ENCODE measurements around the gene TMEM74B. TPM values are rescaled to one million over a fixed set of nuclear protein-coding genes. Genes with fewer than 3 reads are reported as not detected.

The TMEM74B gene
- total RNA-seq, 4 donors from 2014 or later: 0.71 to 2.1 (median 1.2) TPM

GRCh38 chr20:1165521-1165920 is 19.3 kb downstream of the TMEM74B start:
- Histone ChIP-seq H3K9me3 (no peaks in the 10 kb centered on the region), H3K36me3 (peaks cover 69 to 99% (median 90%) of the 10 kb centered on the region in 4 donors), H3K27me3 (no peaks in the 10 kb centered on the region), H3K4me1 (peaks cover 0 to 4% (median 0%) of the 10 kb centered on the region in 4 donors), H3K27ac (replicated peaks in 1 of 4) (no peak overlapping the region), H3K4me3 (no peak overlapping the region)
- DNase-seq (ENCODE audit: extremely low spot score): no peak
- intact Hi-C loops (cut with DNase I): no loop called here
- no peak for TF ChIP-seq CTCF (IDR thresholded peaks at IDR 0.05)
- TF ChIP-seq POLR2AphosphoS5 (IDR thresholded peaks at IDR 0.05): no peak
- TF ChIP-seq POLR2A (IDR thresholded peaks at IDR 0.05; ENCODE audit: low read depth): no peak
- TF ChIP-seq EP300 (IDR thresholded peaks at IDR 0.05): no peak
- WGBS: 80% methylated on average over 1 of the region's 1 CpG

- Histone ChIP-seq H3K4me3 (no peak overlapping the region), H3K9me3 (no peaks in the 10 kb centered on the region), H3K27ac (replicated peaks in 1 of 4) (no peak overlapping the region), H3K27me3 (no peaks in the 10 kb centered on the region), H3K4me1 (peaks cover 0 to 4% (median 0%) of the 10 kb centered on the region in 4 donors), H3K36me3 (peaks cover 72 to 99% (median 90%) of the 10 kb centered on the region in 4 donors)
- 91% methylated on average over 7 of the region's 7 CpGs for WGBS
- TF ChIP-seq CTCF (IDR thresholded peaks at IDR 0.05) (no peak), POLR2A (IDR thresholded peaks at IDR 0.05; ENCODE audit: low read depth) (no peak), EP300 (IDR thresholded peaks at IDR 0.05) (no peak), POLR2AphosphoS5 (IDR thresholded peaks at IDR 0.05) (no peak)
- DNase-seq (ENCODE audit: extremely low spot score): no peak
- intact Hi-C loops (cut with DNase I): no loop called here
Measured at GRCh38 chr20:1164871-1165270, 19.9 kb downstream of the TMEM74B start.

GRCh38 chr20:1163653-1164052 is 21.1 kb downstream of the TMEM74B start:
- WGBS: 92% methylated on average over 2 of the region's 2 CpGs
- H3K4me1 ChIP-seq: peaks cover 0 to 4% (median 0%) of the 10 kb centered on the region in 4 donors
- H3K27ac ChIP-seq (replicated peaks in 1 of 4): no peak overlapping the region
- H3K4me3 ChIP-seq: no peak overlapping the region
- intact Hi-C loops (cut with DNase I): no loop called here
- peaks cover 63 to 95% (median 87%) of the 10 kb centered on the region in 4 donors for H3K36me3 ChIP-seq
- TF ChIP-seq POLR2A (IDR thresholded peaks at IDR 0.05; ENCODE audit: low read depth) (no peak), CTCF (IDR thresholded peaks at IDR 0.05) (no peak), POLR2AphosphoS5 (IDR thresholded peaks at IDR 0.05) (no peak), EP300 (IDR thresholded peaks at IDR 0.05) (no peak)
- no peaks in the 10 kb centered on the region for H3K27me3 ChIP-seq
- DNase-seq (ENCODE audit: extremely low spot score): no peak
- H3K9me3 ChIP-seq: no peaks in the 10 kb centered on the region

- peaks cover 0 to 4% (median 0%) of the 10 kb centered on the region in 4 donors for H3K4me1 ChIP-seq
- TF ChIP-seq EP300 (IDR thresholded peaks at IDR 0.05) (no peak), POLR2AphosphoS5 (IDR thresholded peaks at IDR 0.05) (no peak), CTCF (IDR thresholded peaks at IDR 0.05) (no peak), POLR2A (IDR thresholded peaks at IDR 0.05; ENCODE audit: low read depth) (no peak)
- no peak overlapping the region for H3K4me3 ChIP-seq
- WGBS: 95% methylated on average over 6 of the region's 6 CpGs
- no peak overlapping the region for H3K27ac ChIP-seq (replicated peaks in 1 of 4)
- DNase-seq (ENCODE audit: extremely low spot score): no peak
- H3K36me3 ChIP-seq: peaks cover 63 to 89% (median 82%) of the 10 kb centered on the region in 4 donors
- no peaks in the 10 kb centered on the region for H3K27me3 ChIP-seq
- no peaks in the 10 kb centered on the region for H3K9me3 ChIP-seq
- intact Hi-C loops (cut with DNase I): no loop called here
Measured at GRCh38 chr20:1163105-1163504, 21.7 kb downstream of the TMEM74B start.

GRCh38 chr20:1160991-1161390 is 23.8 kb downstream of the TMEM74B start:
- Histone ChIP-seq H3K4me3 (no peak overlapping the region), H3K4me1 (peaks cover 0 to 4% (median 0%) of the 10 kb centered on the region in 4 donors), H3K36me3 (peaks cover 57 to 74% (median 62%) of the 10 kb centered on the region in 4 donors), H3K27me3 (no peaks in the 10 kb centered on the region), H3K9me3 (no peaks in the 10 kb centered on the region), H3K27ac (replicated peaks in 1 of 4) (no peak overlapping the region)
- TF ChIP-seq POLR2AphosphoS5 (IDR thresholded peaks at IDR 0.05) (no peak), POLR2A (IDR thresholded peaks at IDR 0.05; ENCODE audit: low read depth) (no peak), EP300 (IDR thresholded peaks at IDR 0.05) (no peak), CTCF (IDR thresholded peaks at IDR 0.05) (no peak)
- 96% methylated on average over 7 of the region's 12 CpGs for WGBS
- no peak for DNase-seq (ENCODE audit: extremely low spot score)
- intact Hi-C loops (cut with DNase I): no loop called here
